Measurements from ENCODE around the gene ZNF362.

DNA sequence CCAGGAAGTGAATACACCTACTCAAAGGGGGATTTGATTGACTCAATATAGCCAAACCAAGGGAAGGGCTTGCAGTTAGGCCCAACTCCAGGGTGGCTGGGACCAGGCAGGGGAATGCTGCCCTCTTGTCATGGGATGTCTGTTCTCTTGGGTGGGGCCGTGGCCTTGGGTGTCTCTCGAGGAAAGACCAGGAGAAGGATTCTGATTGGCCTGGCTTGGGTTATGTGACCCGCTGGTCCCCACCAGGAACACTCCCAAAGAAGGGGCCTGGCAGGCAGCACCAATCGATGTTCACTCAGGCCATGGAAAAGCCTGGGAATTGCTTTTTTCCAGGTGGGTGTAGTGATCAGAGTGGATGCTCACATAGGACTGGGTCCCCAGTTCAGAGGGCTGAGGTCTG lies 10.1 kb upstream of the ZNF362 start:
- no peak for TF ChIP-seq EZH2 (IDR thresholded peaks at IDR 0.05; ENCODE audit: borderline replicate concordance, low read depth, low read length, severe bottlenecking)
- TF ChIP-seq, protein P1, sequence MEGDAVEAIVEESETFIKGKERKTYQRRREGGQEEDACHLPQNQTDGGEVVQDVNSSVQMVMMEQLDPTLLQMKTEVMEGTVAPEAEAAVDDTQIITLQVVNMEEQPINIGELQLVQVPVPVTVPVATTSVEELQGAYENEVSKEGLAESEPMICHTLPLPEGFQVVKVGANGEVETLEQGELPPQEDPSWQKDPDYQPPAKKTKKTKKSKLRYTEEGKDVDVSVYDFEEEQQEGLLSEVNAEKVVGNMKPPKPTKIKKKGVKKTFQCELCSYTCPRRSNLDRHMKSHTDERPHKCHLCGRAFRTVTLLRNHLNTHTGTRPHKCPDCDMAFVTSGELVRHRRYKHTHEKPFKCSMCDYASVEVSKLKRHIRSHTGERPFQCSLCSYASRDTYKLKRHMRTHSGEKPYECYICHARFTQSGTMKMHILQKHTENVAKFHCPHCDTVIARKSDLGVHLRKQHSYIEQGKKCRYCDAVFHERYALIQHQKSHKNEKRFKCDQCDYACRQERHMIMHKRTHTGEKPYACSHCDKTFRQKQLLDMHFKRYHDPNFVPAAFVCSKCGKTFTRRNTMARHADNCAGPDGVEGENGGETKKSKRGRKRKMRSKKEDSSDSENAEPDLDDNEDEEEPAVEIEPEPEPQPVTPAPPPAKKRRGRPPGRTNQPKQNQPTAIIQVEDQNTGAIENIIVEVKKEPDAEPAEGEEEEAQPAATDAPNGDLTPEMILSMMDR (IDR thresholded peaks at IDR 0.05; ENCODE audit: borderline replicate concordance, extremely low read depth, low read length, poor library complexity, severe bottlenecking): no peak

All from DND-41 (cell line).